Tibial nerve (tissue), 4 donors: ENCODE results near the gene BCAP29. TPM values are rescaled to one million over a fixed set of nuclear protein-coding genes. Genes with fewer than 3 reads are reported as not detected.

Source experiments
- DNase-seq, 2 donors: peaks; one replicate each; pipeline ENCODE4 v3.0.0-alpha.2; 2019; ENCODE audit warnings: low spot score in 2 of 2
- H3K27ac ChIP-seq, 4 donors: fragments of 200-600 bp; sonication (generic) in 3 of 4; one replicate each; pipeline ENCODE4 v1.5.1; 2017 to 2019; ENCODE audit warnings: mild to moderate bottlenecking in 1 of 4
- H3K27me3 ChIP-seq, 2 donors: fragments of 200-600 bp; sonication (generic) in 1 of 2; one replicate each; pipeline versions ENCODE4 v1.5.1 to v1.6.0; 2017 to 2019
- H3K36me3 ChIP-seq, 3 donors: fragments of 200-600 bp; sonication (generic); one replicate each; pipeline ENCODE4 v1.5.1; 2018 to 2019
- H3K4me1 ChIP-seq, 4 donors: fragments of 200-600 bp; sonication (generic) in 3 of 4; one replicate each; pipeline ENCODE4 v1.5.1; 2017 to 2019
- H3K4me3 ChIP-seq, 4 donors: fragments of 200-600 bp; sonication (generic) in 3 of 4; one replicate each; pipeline ENCODE4 v1.5.1; 2017 to 2019; ENCODE audit warnings: mild to moderate bottlenecking in 1 of 4, moderate library complexity in 1 of 4
- H3K9me3 ChIP-seq, 4 donors: fragments of 200-600 bp; sonication (generic) in 3 of 4; one replicate each; pipeline ENCODE4 v1.5.1; 2017 to 2019
- EP300 ChIP-seq, 2 donors: sonication (generic); formaldehyde crosslinking; IDR thresholded peaks; one replicate each; pipeline ENCODE4 v1.6.1; 2017; ENCODE audit warnings: antibody characterized with exemption in 2 of 2, mild to moderate bottlenecking in 1 of 2
- POLR2A ChIP-seq, 2 donors: fragments of 450-650 bp; IDR thresholded peaks; one replicate each; pipeline ENCODE4 v1.6.1; 2017; ENCODE audit warnings: antibody characterized with exemption in 2 of 2, mild to moderate bottlenecking in 2 of 2, moderate library complexity in 2 of 2
- WGBS, 2 donors: methylation state at CpG; one replicate each; pipeline ENCODE4 v1.1.5; 2018; 5-methylcytosine and 5-hydroxymethylcytosine counted together
- small RNA-seq: library from RNA; depleted of rRNA; stranded (forward); fragments of <200 nt; gene quantifications from one replicate; pipeline ENCODE3, GENCODE V24; 2016
- total RNA-seq, 4 donors: library from RNA; depleted of rRNA; stranded (reverse); fragments of >200 nt; gene quantifications; one replicate each; pipeline ENCODE4 v1.1.0, GENCODE V29; 2016
- TF ChIP-seq, protein P1 (sequence below), 5 experiments: fragments of 200-600 bp in 3 of 5; fragments of 450-650 bp in 2 of 5; sonication (generic) in 3 of 5; IDR thresholded peaks; one replicate each; pipeline ENCODE4 v1.5.1; 2016 to 2019; ENCODE audit warnings: antibody characterized with exemption in 5 of 5, mild to moderate bottlenecking in 3 of 5, moderate library complexity in 2 of 5

Gene BCAP29
- total RNA-seq, 4 donors from 2014 or later: 48.9 to 235 (median 121) TPM

DNA sequence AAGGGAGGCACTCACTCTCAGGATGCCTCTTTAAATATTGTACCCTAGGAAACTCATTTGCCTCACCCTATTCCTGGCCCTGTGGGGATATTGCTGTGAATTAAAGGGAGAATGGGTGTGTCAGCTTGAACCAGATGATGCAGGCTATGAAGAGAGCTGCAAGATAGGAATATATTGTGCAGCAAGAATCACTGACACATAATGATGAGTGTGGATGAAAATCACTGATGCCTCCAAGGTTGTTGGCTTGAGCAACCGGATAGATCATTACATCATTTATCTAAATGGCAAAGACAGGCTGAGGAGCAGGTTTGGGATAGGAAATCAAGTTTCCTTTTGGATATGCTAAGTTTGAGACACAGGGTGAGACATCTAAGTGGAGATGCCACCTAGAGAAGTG, 86.7 kb downstream of the BCAP29 start:
- Histone ChIP-seq H3K9me3 (no peaks in the 10 kb centered on the region), H3K27me3 (peaks cover 2 to 5% of the 10 kb centered on the region in 2 donors), H3K27ac (no peak overlapping the region), H3K4me1 (peaks cover 0 to 3% (median 1%) of the 10 kb centered on the region in 4 donors), H3K4me3 (no peak overlapping the region), H3K36me3 (no peaks in the 10 kb centered on the region)
- 83 to 90% methylated on average over 1 of the region's 1 CpG for WGBS, 2 donors
- no peak for DNase-seq
- TF ChIP-seq, protein P1, sequence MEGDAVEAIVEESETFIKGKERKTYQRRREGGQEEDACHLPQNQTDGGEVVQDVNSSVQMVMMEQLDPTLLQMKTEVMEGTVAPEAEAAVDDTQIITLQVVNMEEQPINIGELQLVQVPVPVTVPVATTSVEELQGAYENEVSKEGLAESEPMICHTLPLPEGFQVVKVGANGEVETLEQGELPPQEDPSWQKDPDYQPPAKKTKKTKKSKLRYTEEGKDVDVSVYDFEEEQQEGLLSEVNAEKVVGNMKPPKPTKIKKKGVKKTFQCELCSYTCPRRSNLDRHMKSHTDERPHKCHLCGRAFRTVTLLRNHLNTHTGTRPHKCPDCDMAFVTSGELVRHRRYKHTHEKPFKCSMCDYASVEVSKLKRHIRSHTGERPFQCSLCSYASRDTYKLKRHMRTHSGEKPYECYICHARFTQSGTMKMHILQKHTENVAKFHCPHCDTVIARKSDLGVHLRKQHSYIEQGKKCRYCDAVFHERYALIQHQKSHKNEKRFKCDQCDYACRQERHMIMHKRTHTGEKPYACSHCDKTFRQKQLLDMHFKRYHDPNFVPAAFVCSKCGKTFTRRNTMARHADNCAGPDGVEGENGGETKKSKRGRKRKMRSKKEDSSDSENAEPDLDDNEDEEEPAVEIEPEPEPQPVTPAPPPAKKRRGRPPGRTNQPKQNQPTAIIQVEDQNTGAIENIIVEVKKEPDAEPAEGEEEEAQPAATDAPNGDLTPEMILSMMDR (IDR thresholded peaks at IDR 0.05): no peak
- TF ChIP-seq POLR2A (IDR thresholded peaks at IDR 0.05): no peak
- no peak for TF ChIP-seq EP300 (IDR thresholded peaks at IDR 0.05)

DNA sequence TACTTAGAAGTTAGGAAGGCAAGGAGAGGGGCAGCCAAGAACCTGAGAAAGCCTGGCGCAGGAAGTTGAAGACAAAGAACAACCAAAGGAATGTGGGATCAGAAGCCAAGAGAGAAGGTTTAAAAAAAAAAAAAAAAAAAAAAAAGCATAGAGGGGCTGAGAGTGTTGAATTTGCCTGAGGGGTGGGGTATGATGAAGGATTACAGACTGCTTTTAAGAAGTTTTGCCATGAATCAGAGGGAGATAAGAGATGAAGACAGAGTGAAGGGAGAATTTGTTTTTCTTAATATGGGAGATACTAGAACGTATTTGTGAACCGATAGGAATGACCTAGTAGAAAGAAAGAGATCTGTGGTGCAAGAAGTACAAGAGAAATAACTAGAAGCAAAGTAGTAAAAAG, 87.3 kb downstream of the BCAP29 start:
- TF ChIP-seq EP300 (IDR thresholded peaks at IDR 0.05) (no peak), POLR2A (IDR thresholded peaks at IDR 0.05) (no peak)
- TF ChIP-seq, protein P1 (IDR thresholded peaks at IDR 0.05): no peak
- Histone ChIP-seq H3K9me3 (no peaks in the 10 kb centered on the region), H3K27me3 (no peaks in the 10 kb centered on the region), H3K4me1 (no peaks in the 10 kb centered on the region), H3K4me3 (no peak overlapping the region), H3K27ac (no peak overlapping the region), H3K36me3 (no peaks in the 10 kb centered on the region)
- WGBS, 2 donors: 79 to 81% methylated on average over 3 of the region's 3 CpGs
- no peak for DNase-seq

DNA sequence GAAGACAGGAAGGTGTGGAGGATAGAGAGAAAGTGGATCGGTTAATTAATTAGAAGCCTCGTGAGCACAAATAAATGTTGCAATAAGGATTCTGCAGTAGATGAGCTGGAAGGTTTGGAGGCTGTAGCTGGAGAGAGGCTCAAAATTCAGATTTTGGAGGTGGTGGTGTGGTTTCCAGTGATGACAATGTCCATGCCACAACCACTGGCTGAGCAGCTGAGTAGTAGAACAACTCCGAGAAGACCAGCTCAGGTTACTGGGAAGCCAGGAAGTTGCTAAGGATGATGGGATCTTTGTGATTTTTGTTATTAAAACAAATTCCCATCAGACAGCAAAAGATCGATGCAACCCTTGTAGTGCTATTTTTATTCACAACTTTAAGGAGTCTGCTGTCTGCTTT, 88.2 kb downstream of the BCAP29 start:
- WGBS, 2 donors: 78 to 82% methylated on average over 4 of the region's 4 CpGs
- no peaks in the 10 kb centered on the region for H3K4me1 ChIP-seq
- no peak for DNase-seq
- no peak overlapping the region for H3K27ac ChIP-seq
- no peaks in the 10 kb centered on the region for H3K9me3 ChIP-seq
- H3K4me3 ChIP-seq: no peak overlapping the region
- TF ChIP-seq EP300 (IDR thresholded peaks at IDR 0.05) (no peak), POLR2A (IDR thresholded peaks at IDR 0.05) (no peak)
- TF ChIP-seq, protein P1 (IDR thresholded peaks at IDR 0.05): no peak
- H3K36me3 ChIP-seq: no peaks in the 10 kb centered on the region
- H3K27me3 ChIP-seq: no peaks in the 10 kb centered on the region

Small RNA genes lying within 50 kb of the gene (small RNA-seq; reads per million reads assigned to genes)
- gene BANF1P5 (not detected), gene RF01233 (not detected)

Other genes starting within 250 kb of the BCAP29 start
- not detected for gene GPR22, start 110.2 kb upstream of the BCAP29 start, total RNA-seq
- gene COG5, start 16.3 kb upstream of the BCAP29 start, total RNA-seq: 10 to 100 TPM; 26.7 to 35.7 (median 32.6) TPM
- gene DUS4L, start 16.3 kb upstream of the BCAP29 start, total RNA-seq: 10 to 100 TPM in 1 of 4 donors, 1 to 10 TPM in 3; 5.3 to 10.2 (median 8.5) TPM
- gene SLC26A4, start 80.6 kb downstream of the BCAP29 start, total RNA-seq: under 1 TPM; 0.39 to 0.66 (median 0.51) TPM
- gene CBLL1, start 163.9 kb downstream of the BCAP29 start, total RNA-seq: 10 to 100 TPM; 16.0 to 24.9 (median 17.9) TPM
- gene SLC26A3, start 223.0 kb downstream of the BCAP29 start, total RNA-seq: not detected